ENCODE data around the gene HAGH. TPM values are rescaled to one million over a fixed set of nuclear protein-coding genes. Genes with fewer than 3 reads are reported as not detected.

HAGH gene
- total RNA-seq, 6 donors from 2014 or later, result 84.5 to 251 (median 122) TPM

DNA sequence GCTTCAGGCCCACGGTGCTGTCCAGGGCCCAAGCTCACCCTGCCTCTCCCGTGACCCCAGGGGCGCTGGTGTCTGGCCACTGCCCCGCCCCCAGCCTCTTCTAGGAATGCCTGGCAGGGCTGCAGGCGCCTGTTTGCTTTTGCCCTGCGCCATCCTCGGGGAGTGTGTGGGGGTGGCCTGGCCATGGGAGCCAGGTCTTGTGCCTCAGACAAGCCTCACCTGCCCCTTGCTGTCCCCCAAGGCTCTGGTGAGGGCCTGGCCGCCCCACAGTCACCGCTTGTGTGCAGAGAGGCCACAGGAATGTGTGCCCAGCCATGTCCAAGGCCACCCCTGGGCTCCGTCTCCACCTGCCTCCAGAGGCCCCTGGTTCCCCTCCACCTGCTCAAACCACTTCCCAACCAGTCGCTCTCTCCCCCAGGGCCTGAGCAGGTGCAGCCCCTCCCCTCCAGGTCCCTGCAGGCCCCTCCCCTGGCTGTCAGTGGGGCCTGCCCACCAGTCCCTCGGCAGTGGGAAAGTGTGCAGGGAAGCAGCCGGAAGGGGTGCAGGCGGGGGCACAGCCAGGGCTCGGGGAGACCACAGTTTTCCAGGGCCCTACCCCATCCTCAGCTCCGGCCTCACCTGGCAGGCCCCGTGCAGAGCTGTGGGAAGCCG lies 32.3 kb downstream of the HAGH start:
- peak; percentile 26 to 71 for ATAC-seq (ENCODE audit: low FRiP score in 2 of 2)
- peak overlapping the region in 3 of 4 donors; percentile 12 to 41 (median 40) for H3K4me3 ChIP-seq
- H3K27me3 ChIP-seq, result no peaks in the 10 kb centered on the region
- TF ChIP-seq, protein P1, sequence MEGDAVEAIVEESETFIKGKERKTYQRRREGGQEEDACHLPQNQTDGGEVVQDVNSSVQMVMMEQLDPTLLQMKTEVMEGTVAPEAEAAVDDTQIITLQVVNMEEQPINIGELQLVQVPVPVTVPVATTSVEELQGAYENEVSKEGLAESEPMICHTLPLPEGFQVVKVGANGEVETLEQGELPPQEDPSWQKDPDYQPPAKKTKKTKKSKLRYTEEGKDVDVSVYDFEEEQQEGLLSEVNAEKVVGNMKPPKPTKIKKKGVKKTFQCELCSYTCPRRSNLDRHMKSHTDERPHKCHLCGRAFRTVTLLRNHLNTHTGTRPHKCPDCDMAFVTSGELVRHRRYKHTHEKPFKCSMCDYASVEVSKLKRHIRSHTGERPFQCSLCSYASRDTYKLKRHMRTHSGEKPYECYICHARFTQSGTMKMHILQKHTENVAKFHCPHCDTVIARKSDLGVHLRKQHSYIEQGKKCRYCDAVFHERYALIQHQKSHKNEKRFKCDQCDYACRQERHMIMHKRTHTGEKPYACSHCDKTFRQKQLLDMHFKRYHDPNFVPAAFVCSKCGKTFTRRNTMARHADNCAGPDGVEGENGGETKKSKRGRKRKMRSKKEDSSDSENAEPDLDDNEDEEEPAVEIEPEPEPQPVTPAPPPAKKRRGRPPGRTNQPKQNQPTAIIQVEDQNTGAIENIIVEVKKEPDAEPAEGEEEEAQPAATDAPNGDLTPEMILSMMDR (IDR thresholded peaks at IDR 0.05), result no peak
- TF ChIP-seq EP300 (IDR thresholded peaks at IDR 0.05) (no peak), POLR2A (IDR thresholded peaks at IDR 0.05) (peak in 1 of 4 donors; percentile 36), POLR2AphosphoS5 (IDR thresholded peaks at IDR 0.05) (no peak)
- H3K4me1 ChIP-seq, result peaks cover 0 to 22% (median 7%) of the 10 kb centered on the region in 4 donors
- peaks cover 0 to 28% (median 16%) of the 10 kb centered on the region in 4 donors for H3K36me3 ChIP-seq
- WGBS, 2 donors, result 52 to 75% methylated on average over 11 to 17 of the region's 18 CpGs
- H3K27ac ChIP-seq, result peak overlapping the region; percentile 24 to 47 (median 44)
- DNase-seq, result peak; percentile 72 to 78
- H3K9me3 ChIP-seq, result peaks cover 0 to 8% (median 0%) of the 10 kb centered on the region in 4 donors

DNA sequence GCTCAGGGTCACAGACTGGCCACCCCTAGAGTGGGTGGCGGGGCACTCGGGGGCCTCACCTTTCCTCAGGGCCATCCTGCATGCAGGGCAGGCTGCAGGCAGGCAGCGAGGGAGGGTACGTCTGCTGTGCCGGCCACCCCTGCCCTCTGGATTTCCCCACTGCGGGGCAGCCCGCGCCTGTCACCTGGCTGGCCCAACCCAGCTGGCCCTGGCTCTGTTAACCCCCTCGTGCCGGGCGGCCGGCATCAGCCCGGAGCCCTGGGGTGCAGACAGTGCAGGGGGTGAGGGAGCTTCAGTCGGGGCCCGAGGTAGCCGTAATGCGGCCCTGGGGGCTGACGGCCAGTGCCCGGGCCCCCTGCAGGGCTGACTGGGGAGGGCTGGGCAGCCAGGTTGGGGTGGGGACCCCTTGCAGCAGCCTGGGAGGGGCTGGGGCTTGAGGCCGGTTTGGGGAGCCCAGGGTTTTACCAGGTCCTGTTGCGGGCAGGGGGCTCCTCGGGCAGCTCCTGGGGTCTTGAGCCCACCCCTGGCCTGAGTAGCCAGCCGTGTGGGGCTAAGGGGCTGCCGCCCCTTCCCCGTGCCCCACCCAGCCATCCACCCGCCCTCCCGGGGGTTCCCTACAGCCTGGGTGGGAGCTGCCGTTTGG lies 32.9 kb downstream of the HAGH start, which contains the start of gene IGFALS:
IGFALS (minus strand) TSS at position 128 of the 643 bp plus-strand sequence; CDS start at position 75, 53 bp downstream.
- H3K4me1 ChIP-seq, result peaks cover 0 to 22% (median 7%) of the 10 kb centered on the region in 4 donors
- peak; percentile 52 to 87 for DNase-seq
- H3K4me3 ChIP-seq, result peak within 1 kb of the TSS in 3 of 4 donors; percentile 12 to 41 (median 40)
- TF ChIP-seq EP300 (IDR thresholded peaks at IDR 0.05) (no peak), POLR2A (IDR thresholded peaks at IDR 0.05) (peak in 1 of 4 donors; percentile 17)
- TF ChIP-seq, protein P1 (IDR thresholded peaks at IDR 0.05), result no peak
- ATAC-seq (ENCODE audit: low FRiP score in 2 of 2), result peak; percentile 23 to 50
- H3K27ac ChIP-seq, result peak within 1 kb of the TSS; percentile 30 to 47 (median 44)
- H3K9me3 ChIP-seq, result peaks cover 0 to 8% (median 0%) of the 10 kb centered on the region in 4 donors
- no peaks in the 10 kb centered on the region for H3K27me3 ChIP-seq
- WGBS, 2 donors, result 74 to 95% methylated on average over 7 to 16 of the region's 28 CpGs
- peaks cover 2 to 35% (median 22%) of the 10 kb centered on the region in 4 donors for H3K36me3 ChIP-seq

DNA sequence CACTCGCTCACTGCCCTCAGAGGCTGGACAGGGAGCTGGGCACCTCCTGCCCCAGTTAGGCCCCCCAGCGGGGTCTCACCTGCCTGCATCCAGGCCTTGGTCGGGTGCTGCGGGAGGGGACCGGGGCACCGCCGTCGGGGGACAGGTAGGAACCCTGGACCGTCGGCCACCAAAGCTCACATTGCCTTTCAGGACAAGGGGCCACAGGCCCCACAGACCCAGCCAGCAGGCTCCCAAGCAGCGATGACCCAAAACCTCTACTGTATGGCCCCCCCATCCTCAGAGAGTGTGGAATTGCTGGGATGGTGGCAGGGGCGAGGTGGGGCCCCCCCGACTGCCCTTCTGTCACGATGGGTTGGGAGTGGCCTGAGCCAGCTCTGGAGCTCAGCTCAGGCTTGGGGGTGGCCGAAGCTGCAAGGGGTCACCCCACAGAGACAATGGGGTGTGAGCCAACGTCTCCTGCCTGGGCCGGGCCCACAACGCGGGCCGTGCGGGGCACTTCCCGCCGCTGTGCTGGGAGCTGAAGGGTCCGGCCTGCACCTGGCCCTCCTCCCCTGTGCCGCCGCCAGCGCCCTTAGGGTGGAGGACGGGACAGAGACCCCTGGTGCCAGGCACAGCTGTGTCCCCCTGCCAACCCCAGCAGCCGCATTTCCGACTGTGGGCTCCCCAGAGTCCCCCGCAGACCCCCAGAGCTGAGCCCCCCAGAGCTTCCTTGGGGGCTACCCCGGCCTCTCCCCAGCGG lies 33.6 kb downstream of the HAGH start:
- H3K27me3 ChIP-seq, result no peaks in the 10 kb centered on the region
- peaks cover 0 to 22% (median 7%) of the 10 kb centered on the region in 4 donors for H3K4me1 ChIP-seq
- peaks cover 0 to 6% (median 0%) of the 10 kb centered on the region in 4 donors for H3K9me3 ChIP-seq
- 80 to 88% methylated on average over 2 to 33 of the region's 33 CpGs for WGBS, 2 donors
- TF ChIP-seq POLR2A (IDR thresholded peaks at IDR 0.05) (no peak), POLR2AphosphoS5 (IDR thresholded peaks at IDR 0.05) (no peak), EP300 (IDR thresholded peaks at IDR 0.05) (no peak)
- TF ChIP-seq, protein P1 (IDR thresholded peaks at IDR 0.05), result no peak
- ATAC-seq (ENCODE audit: low FRiP score in 2 of 2) (no peak), DNase-seq (peak in 1 of 2 donors; percentile 80)
- peak overlapping the region in 3 of 4 donors; percentile 30 to 45 (median 42) for H3K27ac ChIP-seq
- H3K4me3 ChIP-seq, result peak overlapping the region in 3 of 4 donors; percentile 12 to 41 (median 40)
- H3K36me3 ChIP-seq, result peaks cover 3 to 42% (median 28%) of the 10 kb centered on the region in 4 donors

DNA sequence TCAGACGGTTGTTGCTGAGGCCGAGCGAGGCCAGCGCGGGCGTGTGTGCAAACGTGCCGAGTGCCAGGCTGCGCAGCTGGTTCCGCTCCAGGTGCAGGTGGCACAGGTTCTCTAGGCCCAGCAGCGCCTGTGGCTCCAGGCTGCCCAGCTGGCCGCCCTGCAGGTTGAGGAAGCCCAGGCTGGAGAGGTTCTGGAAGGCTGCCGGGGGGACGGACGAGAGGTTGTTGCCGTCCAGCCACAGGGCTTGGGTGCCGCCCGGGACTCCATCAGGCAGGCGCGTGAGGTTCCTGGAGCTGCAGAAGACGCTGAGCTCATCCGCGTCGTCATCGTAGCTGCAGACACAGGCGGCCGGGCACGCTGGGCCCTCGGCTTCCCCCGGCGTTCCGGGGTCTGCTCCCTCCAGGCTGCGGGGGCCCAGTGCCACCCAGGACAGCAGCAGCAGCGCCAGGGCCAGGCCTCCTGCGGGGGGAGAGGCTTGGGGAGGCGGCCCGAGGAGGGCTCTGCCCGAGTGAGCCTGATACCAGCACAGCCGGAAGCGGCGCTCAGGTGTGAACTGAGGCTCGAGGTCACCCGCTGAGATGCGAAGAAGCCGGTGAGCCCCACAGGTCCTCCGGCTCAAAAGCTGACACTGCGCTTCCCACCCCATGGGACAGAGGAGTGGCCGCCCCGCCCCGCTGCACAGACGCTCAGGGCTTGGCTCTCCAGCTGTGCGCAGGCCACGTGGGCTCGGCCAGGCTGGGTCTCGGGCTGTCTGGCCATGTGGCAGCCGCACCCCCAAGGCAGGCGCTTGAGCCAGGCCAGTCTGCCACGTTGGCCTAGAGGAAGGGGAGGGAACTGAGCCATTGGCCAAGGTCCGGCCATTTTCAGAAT lies 34.4 kb downstream of the HAGH start:
- H3K4me3 ChIP-seq, result no peak overlapping the region
- H3K36me3 ChIP-seq, result peaks cover 3 to 50% (median 35%) of the 10 kb centered on the region in 4 donors
- peaks cover 0 to 22% (median 7%) of the 10 kb centered on the region in 4 donors for H3K4me1 ChIP-seq
- H3K27ac ChIP-seq, result no peak overlapping the region
- no peak for TF ChIP-seq EP300 (IDR thresholded peaks at IDR 0.05)
- TF ChIP-seq POLR2A (IDR thresholded peaks at IDR 0.05), result no peak
- TF ChIP-seq, protein P1 (IDR thresholded peaks at IDR 0.05), result no peak
- TF ChIP-seq POLR2AphosphoS5 (IDR thresholded peaks at IDR 0.05), result no peak
- WGBS, 2 donors, result 89 to 95% methylated on average over 14 to 44 of the region's 59 CpGs
- peak in 1 of 2 donors; percentile 76 for DNase-seq
- no peak for ATAC-seq (ENCODE audit: low FRiP score in 2 of 2)
- H3K9me3 ChIP-seq, result no peaks in the 10 kb centered on the region
- H3K27me3 ChIP-seq, result no peaks in the 10 kb centered on the region

Data from upper lobe of left lung (tissue), 6 donors.